Measurements from ENCODE around the gene SPTSSB.

- TF ChIP-seq CTCF (IDR thresholded peaks at IDR 0.05) = no peak
- no peak for TF ChIP-seq POLR2AphosphoS5 (IDR thresholded peaks at IDR 0.05)
- TF ChIP-seq POLR2A (IDR thresholded peaks at IDR 0.05) = no peak
Observed at GRCh38 chr3:161347726-161348125, 23.6 kb downstream of the SPTSSB start.

All from transverse colon (tissue), 4 donors.